Hepatocyte (in vitro differentiated cells): ENCODE data around the gene MLC1.

Experiments
- EZH2 ChIP-seq: fragments of 200-600 bp; sonication (generic); IDR thresholded peaks from 2 replicates; pipeline ENCODE4 v1.6.1; 2016; ENCODE audit warnings: antibody characterized with exemption, mild to moderate bottlenecking, borderline replicate concordance
- EZH2phosphoT487 ChIP-seq: fragments of 200-600 bp; sonication (generic); IDR thresholded peaks from one replicate; pipeline ENCODE4 v1.6.1; 2018; ENCODE audit warnings: antibody characterized with exemption, mild to moderate bottlenecking, low read depth, moderate library complexity; ENCODE audit not compliant: unreplicated experiment, severe bottlenecking
- TF ChIP-seq, protein P1 (sequence below): fragments of 200-600 bp; sonication (generic); IDR thresholded peaks from 2 replicates; pipeline ENCODE4 v1.5.1; 2016; ENCODE audit warnings: antibody characterized with exemption, mild to moderate bottlenecking; ENCODE audit not compliant: poor library complexity

DNA sequence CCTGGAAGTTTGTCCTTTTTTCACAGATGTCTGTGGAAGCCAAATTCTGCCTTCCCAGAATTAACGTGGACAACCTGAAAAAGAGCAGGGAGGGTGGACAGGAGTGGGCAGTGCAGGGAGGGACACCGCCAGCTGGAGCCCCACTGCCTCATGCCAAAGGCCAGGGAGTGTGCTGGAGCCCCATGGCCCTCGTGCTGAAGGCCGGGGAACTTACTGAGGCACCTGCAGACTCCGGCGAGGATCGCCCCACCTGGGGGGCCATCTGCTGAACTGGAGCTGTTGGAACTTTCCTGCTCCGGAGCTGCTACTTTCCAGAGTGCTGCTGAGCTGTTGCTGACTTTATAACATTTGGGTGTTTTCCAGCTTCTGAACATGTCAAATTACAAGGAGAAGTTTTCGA, 39.8 kb upstream of the MLC1 start:
- TF ChIP-seq, protein P1, sequence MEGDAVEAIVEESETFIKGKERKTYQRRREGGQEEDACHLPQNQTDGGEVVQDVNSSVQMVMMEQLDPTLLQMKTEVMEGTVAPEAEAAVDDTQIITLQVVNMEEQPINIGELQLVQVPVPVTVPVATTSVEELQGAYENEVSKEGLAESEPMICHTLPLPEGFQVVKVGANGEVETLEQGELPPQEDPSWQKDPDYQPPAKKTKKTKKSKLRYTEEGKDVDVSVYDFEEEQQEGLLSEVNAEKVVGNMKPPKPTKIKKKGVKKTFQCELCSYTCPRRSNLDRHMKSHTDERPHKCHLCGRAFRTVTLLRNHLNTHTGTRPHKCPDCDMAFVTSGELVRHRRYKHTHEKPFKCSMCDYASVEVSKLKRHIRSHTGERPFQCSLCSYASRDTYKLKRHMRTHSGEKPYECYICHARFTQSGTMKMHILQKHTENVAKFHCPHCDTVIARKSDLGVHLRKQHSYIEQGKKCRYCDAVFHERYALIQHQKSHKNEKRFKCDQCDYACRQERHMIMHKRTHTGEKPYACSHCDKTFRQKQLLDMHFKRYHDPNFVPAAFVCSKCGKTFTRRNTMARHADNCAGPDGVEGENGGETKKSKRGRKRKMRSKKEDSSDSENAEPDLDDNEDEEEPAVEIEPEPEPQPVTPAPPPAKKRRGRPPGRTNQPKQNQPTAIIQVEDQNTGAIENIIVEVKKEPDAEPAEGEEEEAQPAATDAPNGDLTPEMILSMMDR: no peak
- TF ChIP-seq EZH2 (no peak), EZH2phosphoT487 (no peak)
